ENCODE results near the gene RABGGTA. TPM values are rescaled to one million over a fixed set of nuclear protein-coding genes. Genes with fewer than 3 reads are reported as not detected.

Gene RABGGTA
- total RNA-seq, 4 donors from 2014 or later: 29.8 to 44.8 (median 33.5) TPM

GRCh38 chr14:24238527-24239037 lies 32.8 kb downstream of the RABGGTA start:
- Histone ChIP-seq H3K27me3 (no peaks in the 10 kb centered on the region), H3K27ac (no peak overlapping the region), H3K36me3 (peaks cover 50 to 57% of the 10 kb centered on the region in 2 donors), H3K4me3 (replicated peaks in 1 of 3) (no peak overlapping the region), H3K4me1 (peaks cover 19 to 42% of the 10 kb centered on the region in 2 donors), H3K9me3 (no peaks in the 10 kb centered on the region)
- DNase-seq: no peak
- WGBS, 2 donors: 92 to 94% methylated on average over 4 to 5 of the region's 5 CpGs
- intact Hi-C loops (cut with DNase I): loop anchor here (10.0 kb wide), 1 partner anchor 196 kb away; no protein-coding TSS in a partner anchor
- TF ChIP-seq CTCF (IDR thresholded peaks at IDR 0.05) (no peak), POLR2A (IDR thresholded peaks at IDR 0.05) (no peak)

GRCh38 chr14:24238123-24238522 lies 33.3 kb downstream of the RABGGTA start:
- H3K4me1 ChIP-seq: peaks cover 19 to 42% of the 10 kb centered on the region in 2 donors

GRCh38 chr14:24237463-24237955 lies 33.9 kb downstream of the RABGGTA start:
- TF ChIP-seq POLR2A (IDR thresholded peaks at IDR 0.05) (no peak), CTCF (IDR thresholded peaks at IDR 0.05) (no peak)
- H3K27me3 ChIP-seq: no peaks in the 10 kb centered on the region
- H3K9me3 ChIP-seq: no peaks in the 10 kb centered on the region
- H3K4me3 ChIP-seq (replicated peaks in 1 of 3): no peak overlapping the region
- 83 to 100% methylated on average over 2 of the region's 2 CpGs for WGBS, 2 donors
- intact Hi-C loops (cut with DNase I): loop anchor here (10.0 kb wide), 1 partner anchor 197 kb away; no protein-coding TSS in a partner anchor
- H3K4me1 ChIP-seq: peaks cover 21 to 43% of the 10 kb centered on the region in 2 donors
- DNase-seq: no peak
- H3K27ac ChIP-seq: no peak overlapping the region
- H3K36me3 ChIP-seq: peaks cover 50 to 57% of the 10 kb centered on the region in 2 donors

More at GRCh38 chr14:24238123-24238522, 33.3 kb downstream of the RABGGTA start:
- H3K9me3 ChIP-seq: no peaks in the 10 kb centered on the region
- 88 to 93% methylated on average over 5 of the region's 5 CpGs for WGBS, 2 donors
- TF ChIP-seq CTCF (IDR thresholded peaks at IDR 0.05) (no peak), POLR2A (IDR thresholded peaks at IDR 0.05) (no peak)
- no peak for DNase-seq
- intact Hi-C loops (cut with DNase I): loop anchor here (10.0 kb wide), 1 partner anchor 197 kb away; no protein-coding TSS in a partner anchor
- no peak overlapping the region for H3K4me3 ChIP-seq (replicated peaks in 1 of 3)
- H3K27ac ChIP-seq: no peak overlapping the region
- H3K36me3 ChIP-seq: peaks cover 50 to 57% of the 10 kb centered on the region in 2 donors
- H3K27me3 ChIP-seq: no peaks in the 10 kb centered on the region

- no peaks in the 10 kb centered on the region for H3K27me3 ChIP-seq
- no peak overlapping the region for H3K4me3 ChIP-seq (replicated peaks in 1 of 3)
- no peak for DNase-seq
- H3K36me3 ChIP-seq: peaks cover 50 to 57% of the 10 kb centered on the region in 2 donors
- peaks cover 21 to 43% of the 10 kb centered on the region in 2 donors for H3K4me1 ChIP-seq
- H3K9me3 ChIP-seq: no peaks in the 10 kb centered on the region
- TF ChIP-seq CTCF (IDR thresholded peaks at IDR 0.05) (no peak), POLR2A (IDR thresholded peaks at IDR 0.05) (no peak)
- 95 to 99% methylated on average over 6 of the region's 6 CpGs for WGBS, 2 donors
- H3K27ac ChIP-seq: no peak overlapping the region
- intact Hi-C loops (cut with DNase I): loop anchor here (10.0 kb wide), 1 partner anchor 198 kb away; no protein-coding TSS in a partner anchor
Measured at GRCh38 chr14:24236689-24237462, 34.5 kb downstream of the RABGGTA start.
